HG02885 (cell line): ENCODE results near the gene TRAF6.
A peak's percentile ranks its signal among the peaks of the same experiment; 100 is the strongest.

Experiments
- ATAC-seq: cut with Tn5 transposase; IDR thresholded peaks from one replicate; pipeline ENCODE4 v1.9.1; 2021; ENCODE audit warnings: mild to moderate bottlenecking; ENCODE audit not compliant: unreplicated experiment, poor library complexity

The TRAF6 gene

GRCh38 chr11:36463781-36464180 is 46.3 kb downstream of the TRAF6 start:
- ATAC-seq = no peak

- no peak for ATAC-seq
These were observed 47.8 kb downstream of the TRAF6 start for GRCh38 chr11:36462321-36462720.

- ATAC-seq = no peak
These were observed 49.9 kb downstream of the TRAF6 start for GRCh38 chr11:36460220-36460619.

GRCh38 chr11:36459046-36459445 is 51.0 kb downstream of the TRAF6 start:
- ATAC-seq = no peak

- no peak for ATAC-seq
These were observed 51.8 kb downstream of the TRAF6 start for GRCh38 chr11:36458129-36458915.

GRCh38 chr11:36456156-36456555 is 53.9 kb downstream of the TRAF6 start:
- ATAC-seq = no peak

- no peak for ATAC-seq
These were observed 54.4 kb downstream of the TRAF6 start for GRCh38 chr11:36455658-36456111.

GRCh38 chr11:36454941-36455631 is 55.0 kb downstream of the TRAF6 start:
- ATAC-seq = no peak

- no peak for ATAC-seq
These were observed 55.5 kb downstream of the TRAF6 start for GRCh38 chr11:36454551-36454940.

GRCh38 chr11:36453678-36454077 is 56.4 kb downstream of the TRAF6 start:
- no peak for ATAC-seq

GRCh38 chr11:36452961-36453360 is 57.1 kb downstream of the TRAF6 start:
- ATAC-seq = no peak

- no peak for ATAC-seq
These were observed 57.7 kb downstream of the TRAF6 start for GRCh38 chr11:36452236-36452940.

GRCh38 chr11:36451681-36452080 is 58.4 kb downstream of the TRAF6 start:
- no peak for ATAC-seq

- ATAC-seq = no peak
These were observed 59.0 kb downstream of the TRAF6 start for GRCh38 chr11:36451045-36451444.

GRCh38 chr11:36450110-36450572 is 59.9 kb downstream of the TRAF6 start:
- ATAC-seq = peak; percentile 76

- peak; percentile 28 for ATAC-seq
These were observed 60.4 kb downstream of the TRAF6 start for GRCh38 chr11:36449561-36450096.

- no peak for ATAC-seq
These were observed 62.1 kb downstream of the TRAF6 start for GRCh38 chr11:36447947-36448346.

GRCh38 chr11:36447514-36447913 is 62.6 kb downstream of the TRAF6 start:
- no peak for ATAC-seq

- no peak for ATAC-seq
These were observed 63.9 kb downstream of the TRAF6 start for GRCh38 chr11:36446135-36446534.

GRCh38 chr11:36443661-36444060 is 66.4 kb downstream of the TRAF6 start:
- no peak for ATAC-seq
